ENCODE data around the gene DNAJC22.
A peak's percentile ranks its signal among the peaks of the same experiment; 100 is the strongest.

DNAJC22 gene

GRCh38 chr12:49369411-49370145, 22.9 kb downstream of the DNAJC22 start:
- peak; percentile 26 for DNase-seq
- peaks cover 81% of the 10 kb centered on the region for H3K79me2 ChIP-seq (ENCODE audit: insufficient read depth, low read length)
- no peaks in the 10 kb centered on the region for H3K27me3 ChIP-seq (ENCODE audit: insufficient read depth, low read length, poor library complexity)
- H2AFZ ChIP-seq (ENCODE audit: low read depth, low read length): no peak overlapping the region
- H3K9ac ChIP-seq (ENCODE audit: low read depth, low read length): no peak overlapping the region
- H4K20me1 ChIP-seq (ENCODE audit: insufficient read depth, low read length): no peaks in the 10 kb centered on the region; the same call in 1 of the 2 replicates
- H3K36me3 ChIP-seq (ENCODE audit: insufficient read depth, low read length): peaks cover 8% of the 10 kb centered on the region
- no peak for ATAC-seq (ENCODE audit: insufficient read depth, low read depth)
- no peak overlapping the region for H3K4me3 ChIP-seq (ENCODE audit: low read depth in 1 of 2, low read length in 2 of 2)
- H3K9me3 ChIP-seq (ENCODE audit: insufficient read depth, low read length, severe bottlenecking): no peaks in the 10 kb centered on the region
- H3K4me2 ChIP-seq (ENCODE audit: insufficient read depth, low read length): peak overlapping the region; percentile 25; the same call in 1 of the 2 replicates
- peaks cover 35% of the 10 kb centered on the region for H3K4me1 ChIP-seq (ENCODE audit: insufficient read depth, low read length)
- H3K27ac ChIP-seq (ENCODE audit: low read length): no peak overlapping the region
- TF ChIP-seq CTCF (IDR thresholded peaks at IDR 0.05; ENCODE audit: borderline replicate concordance, extremely low read depth, low read length, poor library complexity, severe bottlenecking) (peak; percentile 9), EZH2 (IDR thresholded peaks at IDR 0.05; ENCODE audit: borderline replicate concordance, low read depth, low read length, severe bottlenecking) (no peak)

GRCh38 chr12:49370539-49370938, 23.9 kb downstream of the DNAJC22 start:
- TF ChIP-seq CTCF (IDR thresholded peaks at IDR 0.05; ENCODE audit: borderline replicate concordance, extremely low read depth, low read length, poor library complexity, severe bottlenecking): no peak
- TF ChIP-seq EZH2 (IDR thresholded peaks at IDR 0.05; ENCODE audit: borderline replicate concordance, low read depth, low read length, severe bottlenecking): no peak
- no peak overlapping the region for H2AFZ ChIP-seq (ENCODE audit: low read depth, low read length)
- peaks cover 31% of the 10 kb centered on the region for H3K4me1 ChIP-seq (ENCODE audit: insufficient read depth, low read length)
- no peaks in the 10 kb centered on the region for H3K9me3 ChIP-seq (ENCODE audit: insufficient read depth, low read length, severe bottlenecking)
- no peak overlapping the region for H3K4me3 ChIP-seq (ENCODE audit: low read depth in 1 of 2, low read length in 2 of 2)
- H4K20me1 ChIP-seq (ENCODE audit: insufficient read depth, low read length): no peaks in the 10 kb centered on the region; the same call in 1 of the 2 replicates
- ATAC-seq (ENCODE audit: insufficient read depth, low read depth) (no peak), DNase-seq (no peak)
- peaks cover 8% of the 10 kb centered on the region for H3K36me3 ChIP-seq (ENCODE audit: insufficient read depth, low read length)
- H3K79me2 ChIP-seq (ENCODE audit: insufficient read depth, low read length): peaks cover 87% of the 10 kb centered on the region
- no peaks in the 10 kb centered on the region for H3K27me3 ChIP-seq (ENCODE audit: insufficient read depth, low read length, poor library complexity)
- no peak overlapping the region for H3K9ac ChIP-seq (ENCODE audit: low read depth, low read length)
- no peak overlapping the region for H3K4me2 ChIP-seq (ENCODE audit: insufficient read depth, low read length)
- H3K27ac ChIP-seq (ENCODE audit: low read length): no peak overlapping the region

GRCh38 chr12:49375406-49375805, 28.7 kb downstream of the DNAJC22 start:
- TF ChIP-seq EZH2 (IDR thresholded peaks at IDR 0.05; ENCODE audit: borderline replicate concordance, low read depth, low read length, severe bottlenecking) (no peak), CTCF (IDR thresholded peaks at IDR 0.05; ENCODE audit: borderline replicate concordance, extremely low read depth, low read length, poor library complexity, severe bottlenecking) (no peak)
- no peak overlapping the region for H3K27ac ChIP-seq (ENCODE audit: low read length)
- no peak overlapping the region for H3K4me3 ChIP-seq (ENCODE audit: low read depth in 1 of 2, low read length in 2 of 2)
- DNase-seq (no peak), ATAC-seq (ENCODE audit: insufficient read depth, low read depth) (no peak)
- no peak overlapping the region for H3K9ac ChIP-seq (ENCODE audit: low read depth, low read length)
- H3K36me3 ChIP-seq (ENCODE audit: insufficient read depth, low read length): peaks cover 8% of the 10 kb centered on the region
- H3K4me2 ChIP-seq (ENCODE audit: insufficient read depth, low read length): no peak overlapping the region
- H3K4me1 ChIP-seq (ENCODE audit: insufficient read depth, low read length): no peaks in the 10 kb centered on the region; the same call in 1 of the 2 replicates
- H4K20me1 ChIP-seq (ENCODE audit: insufficient read depth, low read length): peaks cover 4% of the 10 kb centered on the region; the same call in 1 of the 2 replicates
- H3K79me2 ChIP-seq (ENCODE audit: insufficient read depth, low read length): peaks cover 88% of the 10 kb centered on the region
- H2AFZ ChIP-seq (ENCODE audit: low read depth, low read length): no peak overlapping the region
- H3K9me3 ChIP-seq (ENCODE audit: insufficient read depth, low read length, severe bottlenecking): no peaks in the 10 kb centered on the region
- no peaks in the 10 kb centered on the region for H3K27me3 ChIP-seq (ENCODE audit: insufficient read depth, low read length, poor library complexity)
